ENCODE data around the gene MRPL28.
"Not testable (repeated sequence)": the region's sequence is repeated elsewhere in the genome, so short reads cannot be mapped to it uniquely, and the experiment has no call there.

- not testable (repeated sequence) for TF ChIP-seq CTCF, POLR2A (IDR thresholded peaks at IDR 0.05)
Observed at GRCh38 chr16:341095-341973, 29.0 kb downstream of the MRPL28 start.
